ENCODE measurements around the gene PDIK1L.
A peak's percentile ranks its signal among the peaks of the same experiment; 100 is the strongest.
"Not testable (repeated sequence)": the region's sequence is repeated elsewhere in the genome, so short reads cannot be mapped to it uniquely, and the experiment has no call there.

PDIK1L gene

GRCh38 chr1:26090893-26091292 lies 20.7 kb upstream of the PDIK1L start:
- DNase-seq: no peak

GRCh38 chr1:26092422-26092821 lies 19.2 kb upstream of the PDIK1L start:
- DNase-seq: no peak

GRCh38 chr1:26093569-26093968 lies 18.1 kb upstream of the PDIK1L start:
- not testable (repeated sequence) for DNase-seq

- DNase-seq: no peak
Measured at GRCh38 chr1:26094076-26094669, 17.5 kb upstream of the PDIK1L start.

GRCh38 chr1:26094677-26095383 lies 16.8 kb upstream of the PDIK1L start:
- peak; percentile 8 for DNase-seq

- no peak for DNase-seq
Measured at GRCh38 chr1:26096471-26096870, 15.2 kb upstream of the PDIK1L start.

GRCh38 chr1:26097696-26098095 lies 13.9 kb upstream of the PDIK1L start:
- peak; percentile 72 for DNase-seq

- no peak for DNase-seq
Measured at GRCh38 chr1:26098602-26099001, 13.0 kb upstream of the PDIK1L start.

- DNase-seq: no peak
Measured at GRCh38 chr1:26099780-26100179, 11.8 kb upstream of the PDIK1L start.

GRCh38 chr1:26100204-26100603 lies 11.4 kb upstream of the PDIK1L start:
- DNase-seq: not testable (repeated sequence)

- no peak for DNase-seq
Measured at GRCh38 chr1:26102119-26102518, 9.5 kb upstream of the PDIK1L start.

- peak; percentile 30 for DNase-seq
Measured at GRCh38 chr1:26102526-26102925, 9.1 kb upstream of the PDIK1L start.

GRCh38 chr1:26105226-26105548 lies 6.4 kb upstream of the PDIK1L start:
- DNase-seq: not testable (repeated sequence)

- no peak for DNase-seq
Measured at GRCh38 chr1:26109229-26110164, 2.1 kb upstream of the PDIK1L start.

- DNase-seq: peak; percentile 66
Measured at GRCh38 chr1:26110731-26111529, 694 bp upstream of the PDIK1L start.

GRCh38 chr1:26112407-26112775 lies 767 bp downstream of the PDIK1L start:
- no peak for DNase-seq

- no peak for DNase-seq
Measured at GRCh38 chr1:26114165-26114927, 2.7 kb downstream of the PDIK1L start.

GRCh38 chr1:26119892-26120608 lies 8.4 kb downstream of the PDIK1L start:
- no peak for DNase-seq

- DNase-seq: no peak
Measured at GRCh38 chr1:26121854-26122773, 10.5 kb downstream of the PDIK1L start.
